ENCODE results near the gene TASP1.

- TF ChIP-seq CTCF (IDR thresholded peaks at IDR 0.05; ENCODE audit: insufficient read depth, low read depth, low read length) (no peak), EZH2 (IDR thresholded peaks at IDR 0.05; ENCODE audit: insufficient read depth, low read length) (no peak)
Measured at GRCh38 chr20:13395232-13395631, 243.5 kb downstream of the TASP1 start.
